GM19023 (cell line): ENCODE data around the gene WNT9A.

ENCODE experiments used
- ATAC-seq: cut with Tn5 transposase; IDR thresholded peaks from one replicate; pipeline ENCODE4 v1.9.1; 2021; ENCODE audit warnings: mild to moderate bottlenecking, moderate library complexity; ENCODE audit not compliant: unreplicated experiment

Gene WNT9A

GRCh38 chr1:227942021-227942715, 5.6 kb downstream of the WNT9A start:
- ATAC-seq: no peak

DNA sequence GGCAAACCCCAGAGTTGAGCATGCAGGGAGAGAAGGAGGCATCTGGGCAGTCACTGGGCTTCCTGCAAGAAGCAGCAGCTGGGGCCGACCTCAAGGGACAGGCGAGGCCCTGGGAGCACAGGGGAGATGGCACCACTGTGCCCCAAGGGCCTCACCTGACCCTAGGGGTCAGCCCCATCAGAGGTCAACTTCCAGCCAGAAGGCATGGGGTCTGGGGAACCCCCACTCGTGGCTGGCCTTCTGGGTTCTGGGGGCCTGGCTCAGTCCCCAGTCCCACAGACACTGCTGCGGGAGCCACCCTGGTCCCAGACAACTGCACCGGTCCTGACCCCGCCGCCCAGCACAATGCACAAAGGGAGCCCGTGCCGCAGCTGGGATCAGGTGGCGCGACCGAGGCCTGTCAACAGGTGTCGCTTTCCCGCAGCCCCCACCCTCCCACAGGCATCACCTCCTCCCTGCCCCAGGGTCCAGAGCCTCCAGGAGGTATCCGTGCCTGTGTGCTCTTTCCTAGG, 6.2 kb downstream of the WNT9A start:
- no peak for ATAC-seq

- ATAC-seq: no peak
These were observed 6.9 kb downstream of the WNT9A start for GRCh38 chr1:227940791-227941241.

GRCh38 chr1:227939791-227940771, 7.7 kb downstream of the WNT9A start:
- no peak for ATAC-seq

- no peak for ATAC-seq
These were observed 8.6 kb downstream of the WNT9A start for GRCh38 chr1:227938911-227939790.

- ATAC-seq: no peak
These were observed 9.5 kb downstream of the WNT9A start for GRCh38 chr1:227938276-227938675.

GRCh38 chr1:227937838-227938145, 9.9 kb downstream of the WNT9A start:
- ATAC-seq: no peak

GRCh38 chr1:227937031-227937837, 10.5 kb downstream of the WNT9A start:
- no peak for ATAC-seq

DNA sequence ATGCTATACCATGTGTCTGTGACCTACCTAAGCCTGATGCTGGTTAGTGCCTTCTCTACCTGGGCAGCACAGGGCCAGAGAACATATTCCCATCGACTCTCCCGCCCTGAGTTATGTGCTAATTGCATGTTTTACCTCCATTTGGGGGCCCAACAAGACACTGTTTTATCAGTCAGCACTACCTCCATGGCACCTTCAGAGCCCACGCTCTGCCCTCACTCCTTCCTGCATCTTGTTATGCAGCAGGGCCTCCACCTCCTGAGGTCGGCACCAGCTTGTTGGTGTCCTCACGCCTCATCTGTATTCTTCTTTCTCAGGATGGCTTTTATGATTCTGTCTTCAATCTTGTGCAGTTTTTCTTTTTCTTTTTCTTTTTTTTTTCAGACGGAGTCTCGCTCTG, 11.9 kb downstream of the WNT9A start:
- ATAC-seq: no peak

DNA sequence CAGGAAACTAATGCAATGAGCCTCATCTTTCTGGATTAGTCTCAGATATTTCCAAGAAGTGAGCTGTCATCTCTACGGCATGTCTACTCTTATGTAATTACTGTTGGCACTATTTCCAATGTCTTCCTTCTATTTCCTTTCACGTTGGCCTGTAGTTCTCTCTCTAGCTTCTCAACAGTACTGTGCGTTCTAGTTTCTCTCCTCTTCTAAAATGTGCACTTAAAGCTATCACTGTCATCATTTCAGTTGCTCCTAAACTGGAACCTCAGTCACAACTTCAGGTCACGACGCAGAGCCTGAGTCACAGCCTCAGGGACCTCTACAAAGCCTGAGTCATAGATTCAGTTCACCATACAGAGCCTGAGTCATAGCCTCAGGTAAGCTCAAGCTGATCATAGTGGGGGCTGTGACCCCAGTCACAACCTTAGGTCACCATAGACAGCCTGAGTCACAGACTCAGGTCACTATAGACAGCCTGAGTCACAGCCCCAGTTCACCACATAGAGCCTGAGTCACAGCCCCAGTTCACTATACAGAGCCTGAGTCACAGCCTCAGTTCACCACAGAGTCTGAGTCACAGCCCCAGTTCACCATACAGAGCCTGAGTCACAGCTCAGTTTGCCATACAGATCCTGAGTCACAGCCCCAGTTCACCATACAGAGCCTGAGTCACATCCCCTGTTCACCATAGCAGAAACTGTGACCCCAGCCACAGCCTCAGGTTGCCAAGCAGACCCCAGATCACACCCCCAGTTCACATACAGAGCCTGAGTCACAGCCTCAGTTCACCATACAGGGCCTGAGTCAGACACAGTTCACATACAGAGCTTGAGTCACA, 13.0 kb downstream of the WNT9A start:
- no peak for ATAC-seq

GRCh38 chr1:227929751-227930472, 17.8 kb downstream of the WNT9A start:
- ATAC-seq: no peak

GRCh38 chr1:227928811-227929375, 18.8 kb downstream of the WNT9A start:
- no peak for ATAC-seq

GRCh38 chr1:227927971-227928741, 19.6 kb downstream of the WNT9A start:
- no peak for ATAC-seq

GRCh38 chr1:227926896-227927885, 20.5 kb downstream of the WNT9A start:
- ATAC-seq: no peak

GRCh38 chr1:227926216-227926791, 21.4 kb downstream of the WNT9A start:
- no peak for ATAC-seq
